Left hindlimb (tissue), 1 donor: ENCODE results near the gene FBXL7.

Experiments
- DNase-seq: peaks from one replicate; pipeline ENCODE4 v3.0.0-alpha.2; 2018

The FBXL7 gene

GRCh38 chr5:15502208-15502607, 2.2 kb downstream of the FBXL7 start:
- peak; percentile 45 for DNase-seq

- DNase-seq, result no peak
These were observed 6.2 kb downstream of the FBXL7 start for GRCh38 chr5:15506146-15506545.

- DNase-seq, result no peak
These were observed 6.9 kb downstream of the FBXL7 start for GRCh38 chr5:15506897-15507296.

- DNase-seq, result no peak
These were observed 10.1 kb downstream of the FBXL7 start for GRCh38 chr5:15510092-15510491.

GRCh38 chr5:15510831-15511230, 10.9 kb downstream of the FBXL7 start:
- DNase-seq, result no peak

- no peak for DNase-seq
These were observed 13.5 kb downstream of the FBXL7 start for GRCh38 chr5:15513431-15513830.

GRCh38 chr5:15513911-15514310, 13.9 kb downstream of the FBXL7 start:
- DNase-seq, result no peak

GRCh38 chr5:15515229-15515628, 15.2 kb downstream of the FBXL7 start:
- DNase-seq, result no peak

GRCh38 chr5:15516486-15516885, 16.5 kb downstream of the FBXL7 start:
- DNase-seq, result no peak

- no peak for DNase-seq
These were observed 18.8 kb downstream of the FBXL7 start for GRCh38 chr5:15518786-15519185.

- DNase-seq, result no peak
These were observed 20.9 kb downstream of the FBXL7 start for GRCh38 chr5:15520856-15521255.

GRCh38 chr5:15521381-15522186, 21.6 kb downstream of the FBXL7 start:
- no peak for DNase-seq

GRCh38 chr5:15522187-15522520, 22.2 kb downstream of the FBXL7 start:
- DNase-seq, result no peak

GRCh38 chr5:15524712-15525111, 24.7 kb downstream of the FBXL7 start:
- no peak for DNase-seq

GRCh38 chr5:15525703-15526275, 25.8 kb downstream of the FBXL7 start:
- DNase-seq, result no peak

GRCh38 chr5:15526413-15526812, 26.4 kb downstream of the FBXL7 start:
- no peak for DNase-seq

- no peak for DNase-seq
These were observed 28.5 kb downstream of the FBXL7 start for GRCh38 chr5:15528476-15528875.

- no peak for DNase-seq
These were observed 29.0 kb downstream of the FBXL7 start for GRCh38 chr5:15529013-15529412.

- no peak for DNase-seq
These were observed 29.8 kb downstream of the FBXL7 start for GRCh38 chr5:15529821-15530220.

GRCh38 chr5:15533129-15533893, 33.3 kb downstream of the FBXL7 start:
- no peak for DNase-seq

GRCh38 chr5:15535938-15536337, 36.0 kb downstream of the FBXL7 start:
- no peak for DNase-seq

GRCh38 chr5:15538516-15538915, 38.5 kb downstream of the FBXL7 start:
- no peak for DNase-seq

GRCh38 chr5:15539951-15540350, 40.0 kb downstream of the FBXL7 start:
- DNase-seq, result no peak

GRCh38 chr5:15544039-15544438, 44.1 kb downstream of the FBXL7 start:
- DNase-seq, result no peak
